ENCODE results near the gene LAMB1. TPM values are rescaled to one million over a fixed set of nuclear protein-coding genes. Genes with fewer than 3 reads are reported as not detected.
A peak's percentile ranks its signal among the peaks of the same experiment; 100 is the strongest.

Gene LAMB1
- total and polyA plus RNA-seq, 2 experiments from 2014 or later: 31.8 to 34.0 TPM

GRCh38 chr7:107953924-107954303, 49.0 kb downstream of the LAMB1 start:
- Histone ChIP-seq H3K4me1 (ENCODE audit: low read depth) (peaks cover 14% of the 10 kb centered on the region), H3K27me3 (no peaks in the 10 kb centered on the region), H3K4me3 (no peak overlapping the region), H3K36me3 (peaks cover 2% of the 10 kb centered on the region), H3K9me3 (ENCODE audit: low read depth) (no peaks in the 10 kb centered on the region), H3K27ac (no peak overlapping the region)
- no peak for TF ChIP-seq CTCF (IDR thresholded peaks at IDR 0.05; ENCODE audit: low read depth, low read length)
- DNase-seq (ENCODE audit: low read depth in 1 of 2, low spot score in 1 of 2): peak in 1 of 2 donors; percentile 50

- no peaks in the 10 kb centered on the region for H3K36me3 ChIP-seq
- H3K9me3 ChIP-seq (ENCODE audit: low read depth): no peaks in the 10 kb centered on the region
- no peak for DNase-seq (ENCODE audit: low read depth in 1 of 2, low spot score in 1 of 2)
- H3K4me3 ChIP-seq: no peak overlapping the region
- no peak for TF ChIP-seq CTCF (IDR thresholded peaks at IDR 0.05; ENCODE audit: low read depth, low read length)
- peaks cover 14% of the 10 kb centered on the region for H3K4me1 ChIP-seq (ENCODE audit: low read depth)
- H3K27ac ChIP-seq: no peak overlapping the region
- H3K27me3 ChIP-seq: no peaks in the 10 kb centered on the region
Observed at GRCh38 chr7:107953265-107953923, 49.6 kb downstream of the LAMB1 start.

- no peaks in the 10 kb centered on the region for H3K27me3 ChIP-seq
- no peak for DNase-seq (ENCODE audit: low read depth in 1 of 2, low spot score in 1 of 2)
- no peak overlapping the region for H3K4me3 ChIP-seq
- H3K36me3 ChIP-seq: no peaks in the 10 kb centered on the region
- TF ChIP-seq CTCF (IDR thresholded peaks at IDR 0.05; ENCODE audit: low read depth, low read length): no peak
- peaks cover 14% of the 10 kb centered on the region for H3K4me1 ChIP-seq (ENCODE audit: low read depth)
- no peaks in the 10 kb centered on the region for H3K9me3 ChIP-seq (ENCODE audit: low read depth)
- no peak overlapping the region for H3K27ac ChIP-seq
Observed at GRCh38 chr7:107951896-107952295, 51.1 kb downstream of the LAMB1 start.

GRCh38 chr7:107951172-107951787, 51.7 kb downstream of the LAMB1 start:
- DNase-seq (ENCODE audit: low read depth in 1 of 2, low spot score in 1 of 2): no peak
- no peak for TF ChIP-seq CTCF (IDR thresholded peaks at IDR 0.05; ENCODE audit: low read depth, low read length)
- Histone ChIP-seq H3K9me3 (ENCODE audit: low read depth) (no peaks in the 10 kb centered on the region), H3K4me3 (no peak overlapping the region), H3K27me3 (no peaks in the 10 kb centered on the region), H3K4me1 (ENCODE audit: low read depth) (peaks cover 14% of the 10 kb centered on the region), H3K27ac (no peak overlapping the region), H3K36me3 (no peaks in the 10 kb centered on the region)

GRCh38 chr7:107949443-107949935, 53.5 kb downstream of the LAMB1 start:
- no peak for TF ChIP-seq CTCF (IDR thresholded peaks at IDR 0.05; ENCODE audit: low read depth, low read length)
- Histone ChIP-seq H3K9me3 (ENCODE audit: low read depth) (no peaks in the 10 kb centered on the region), H3K4me3 (no peak overlapping the region), H3K27ac (no peak overlapping the region), H3K36me3 (no peaks in the 10 kb centered on the region), H3K27me3 (no peaks in the 10 kb centered on the region), H3K4me1 (ENCODE audit: low read depth) (peaks cover 19% of the 10 kb centered on the region)
- no peak for DNase-seq (ENCODE audit: low read depth in 1 of 2, low spot score in 1 of 2)

Data from cardiac muscle cell (in vitro differentiated cells and primary cell).